Measurements from ENCODE around the gene DTNBP1.

DTNBP1 gene

GRCh38 chr6:15530411-15530810 lies 132.4 kb downstream of the DTNBP1 start:
- DNase-seq: no peak

- DNase-seq: no peak
Observed at GRCh38 chr6:15528870-15529269, 134.0 kb downstream of the DTNBP1 start.

GRCh38 chr6:15527838-15528617 lies 134.8 kb downstream of the DTNBP1 start:
- DNase-seq: peak; percentile 38

GRCh38 chr6:15526212-15526701 lies 136.6 kb downstream of the DTNBP1 start:
- peak; percentile 40 for DNase-seq

GRCh38 chr6:15524861-15525401 lies 137.9 kb downstream of the DTNBP1 start:
- peak; percentile 40 for DNase-seq

- DNase-seq: peak; percentile 54
Observed at GRCh38 chr6:15523679-15524630, 138.9 kb downstream of the DTNBP1 start.

- DNase-seq: peak; percentile 47
Observed at GRCh38 chr6:15522856-15523529, 139.8 kb downstream of the DTNBP1 start.

- DNase-seq: peak; percentile 53
Observed at GRCh38 chr6:15522427-15522826, 140.4 kb downstream of the DTNBP1 start.

GRCh38 chr6:15522026-15522425 lies 140.8 kb downstream of the DTNBP1 start:
- no peak for DNase-seq

- DNase-seq: no peak
Observed at GRCh38 chr6:15521582-15521981, 141.2 kb downstream of the DTNBP1 start.

- DNase-seq: no peak
Observed at GRCh38 chr6:15520626-15521203, 142.1 kb downstream of the DTNBP1 start.

- DNase-seq: no peak
Observed at GRCh38 chr6:15519681-15520080, 143.1 kb downstream of the DTNBP1 start.

- no peak for DNase-seq
Observed at GRCh38 chr6:15518878-15519277, 143.9 kb downstream of the DTNBP1 start.

GRCh38 chr6:15518057-15518456 lies 144.8 kb downstream of the DTNBP1 start:
- DNase-seq: no peak

GRCh38 chr6:15517600-15517999 lies 145.2 kb downstream of the DTNBP1 start:
- no peak for DNase-seq

GRCh38 chr6:15516923-15517560 lies 145.8 kb downstream of the DTNBP1 start:
- DNase-seq: no peak

GRCh38 chr6:15516378-15516777 lies 146.4 kb downstream of the DTNBP1 start:
- DNase-seq: no peak

GRCh38 chr6:15515660-15516375 lies 147.0 kb downstream of the DTNBP1 start:
- DNase-seq: no peak

- DNase-seq: no peak
Observed at GRCh38 chr6:15515226-15515625, 147.6 kb downstream of the DTNBP1 start.

- DNase-seq: no peak
Observed at GRCh38 chr6:15513801-15514711, 148.8 kb downstream of the DTNBP1 start.
